GM12872 (cell line): ENCODE measurements around the gene PDK2.

Source experiments
- TF ChIP-seq, protein P1 (sequence below): IDR thresholded peaks from 3 replicates; pipeline ENCODE4 v1.5.1; 2011; ENCODE audit warnings: low read depth, mild to moderate bottlenecking, low read length, moderate library complexity; ENCODE audit not compliant: insufficient read depth

Gene PDK2

DNA sequence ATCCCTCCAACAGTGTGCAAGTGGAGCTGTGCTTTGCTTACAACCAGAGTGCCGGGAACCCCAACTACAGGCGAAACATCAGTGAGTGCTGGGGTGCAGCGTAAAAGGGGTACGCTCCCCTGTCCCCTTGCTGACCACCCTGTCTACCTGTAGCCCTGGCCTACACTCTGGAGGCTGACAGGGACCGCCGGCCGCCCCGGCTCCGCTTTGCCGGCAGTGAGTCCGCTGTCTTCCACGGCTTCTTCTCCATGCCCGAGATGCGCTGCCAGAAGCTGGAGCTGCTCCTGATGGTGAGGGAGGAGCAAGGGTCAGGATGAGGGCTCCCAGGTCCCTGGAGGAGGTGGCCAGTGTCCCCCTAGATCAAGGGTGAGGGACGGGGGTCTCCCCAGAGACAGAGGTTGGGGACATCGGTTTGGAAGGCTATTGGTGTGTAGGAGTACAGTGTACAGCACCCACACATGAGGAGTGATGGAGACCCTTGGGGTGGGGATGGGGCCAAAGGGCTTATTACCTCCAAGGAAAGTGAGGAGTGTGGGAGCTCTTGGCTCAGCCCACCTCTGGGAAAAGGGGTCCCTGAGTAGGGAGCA, 19.6 kb upstream of the PDK2 start:
- TF ChIP-seq, protein P1, sequence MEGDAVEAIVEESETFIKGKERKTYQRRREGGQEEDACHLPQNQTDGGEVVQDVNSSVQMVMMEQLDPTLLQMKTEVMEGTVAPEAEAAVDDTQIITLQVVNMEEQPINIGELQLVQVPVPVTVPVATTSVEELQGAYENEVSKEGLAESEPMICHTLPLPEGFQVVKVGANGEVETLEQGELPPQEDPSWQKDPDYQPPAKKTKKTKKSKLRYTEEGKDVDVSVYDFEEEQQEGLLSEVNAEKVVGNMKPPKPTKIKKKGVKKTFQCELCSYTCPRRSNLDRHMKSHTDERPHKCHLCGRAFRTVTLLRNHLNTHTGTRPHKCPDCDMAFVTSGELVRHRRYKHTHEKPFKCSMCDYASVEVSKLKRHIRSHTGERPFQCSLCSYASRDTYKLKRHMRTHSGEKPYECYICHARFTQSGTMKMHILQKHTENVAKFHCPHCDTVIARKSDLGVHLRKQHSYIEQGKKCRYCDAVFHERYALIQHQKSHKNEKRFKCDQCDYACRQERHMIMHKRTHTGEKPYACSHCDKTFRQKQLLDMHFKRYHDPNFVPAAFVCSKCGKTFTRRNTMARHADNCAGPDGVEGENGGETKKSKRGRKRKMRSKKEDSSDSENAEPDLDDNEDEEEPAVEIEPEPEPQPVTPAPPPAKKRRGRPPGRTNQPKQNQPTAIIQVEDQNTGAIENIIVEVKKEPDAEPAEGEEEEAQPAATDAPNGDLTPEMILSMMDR: no peak

DNA sequence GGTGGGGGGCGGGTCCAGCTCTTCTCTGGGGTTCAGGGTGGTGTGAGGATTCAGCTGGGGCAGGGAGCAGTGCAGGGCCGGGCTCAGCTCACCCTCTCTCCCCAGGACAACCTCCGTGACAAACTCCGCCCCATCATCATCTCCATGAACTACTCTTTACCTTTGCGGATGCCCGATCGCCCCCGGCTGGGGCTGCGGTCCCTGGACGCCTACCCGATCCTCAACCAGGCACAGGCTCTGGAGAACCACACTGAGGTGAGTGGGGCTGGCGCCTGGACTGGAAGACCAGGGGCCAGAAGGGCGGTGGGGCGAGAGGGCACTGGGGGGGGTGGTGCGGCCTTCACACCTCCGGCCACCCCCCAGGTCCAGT, 18.9 kb upstream of the PDK2 start:
- TF ChIP-seq, protein P1: no peak

DNA sequence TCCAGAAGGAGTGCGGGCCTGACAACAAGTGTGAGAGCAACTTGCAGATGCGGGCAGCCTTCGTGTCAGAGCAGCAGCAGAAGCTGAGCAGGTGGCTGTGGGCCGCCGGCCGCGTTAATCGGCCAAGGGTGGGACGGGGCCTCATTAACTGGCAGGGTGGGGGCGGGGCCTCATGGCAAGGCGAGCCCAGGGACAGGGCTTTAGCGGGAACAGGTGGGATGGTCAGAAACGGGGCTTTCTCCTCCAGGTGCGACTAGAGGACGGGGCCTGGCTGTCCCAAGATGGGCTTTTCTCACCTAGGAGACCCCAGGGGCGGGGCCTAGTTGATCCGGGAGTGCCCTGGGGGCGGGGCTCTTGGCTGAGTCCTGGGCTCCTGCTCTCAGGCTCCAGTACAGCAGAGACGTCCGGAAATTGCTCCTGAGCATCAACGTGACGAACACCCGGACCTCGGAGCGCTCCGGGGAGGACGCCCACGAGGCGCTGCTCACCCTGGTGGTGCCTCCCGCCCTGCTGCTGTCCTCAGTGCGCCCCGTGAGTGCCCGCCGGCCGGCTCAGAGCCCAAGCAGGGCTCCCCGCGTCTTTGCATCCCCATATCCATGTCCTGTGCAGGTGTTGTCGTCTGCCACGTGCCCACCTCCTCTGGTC, 18.4 kb upstream of the PDK2 start:
- TF ChIP-seq, protein P1: no peak

DNA sequence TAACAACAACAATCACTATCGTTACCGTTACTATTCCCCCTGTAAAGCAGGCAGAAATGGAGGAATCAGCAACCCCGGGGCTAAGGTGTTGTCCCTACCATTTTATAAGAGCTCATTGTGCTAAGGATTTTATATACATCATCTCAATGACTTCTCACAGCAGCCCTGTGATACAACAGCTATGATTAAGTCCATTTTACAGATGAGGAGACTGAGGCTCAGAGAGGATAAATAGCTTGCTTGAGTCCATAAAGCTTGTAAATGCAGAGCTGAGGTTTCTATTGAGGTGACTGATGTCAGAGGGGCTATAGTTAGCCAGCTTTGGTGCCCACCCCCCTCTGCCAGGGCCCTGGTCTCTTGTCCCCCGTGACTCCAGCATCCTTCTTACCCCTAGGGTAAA, 16.7 kb upstream of the PDK2 start:
- TF ChIP-seq, protein P1: no peak

DNA sequence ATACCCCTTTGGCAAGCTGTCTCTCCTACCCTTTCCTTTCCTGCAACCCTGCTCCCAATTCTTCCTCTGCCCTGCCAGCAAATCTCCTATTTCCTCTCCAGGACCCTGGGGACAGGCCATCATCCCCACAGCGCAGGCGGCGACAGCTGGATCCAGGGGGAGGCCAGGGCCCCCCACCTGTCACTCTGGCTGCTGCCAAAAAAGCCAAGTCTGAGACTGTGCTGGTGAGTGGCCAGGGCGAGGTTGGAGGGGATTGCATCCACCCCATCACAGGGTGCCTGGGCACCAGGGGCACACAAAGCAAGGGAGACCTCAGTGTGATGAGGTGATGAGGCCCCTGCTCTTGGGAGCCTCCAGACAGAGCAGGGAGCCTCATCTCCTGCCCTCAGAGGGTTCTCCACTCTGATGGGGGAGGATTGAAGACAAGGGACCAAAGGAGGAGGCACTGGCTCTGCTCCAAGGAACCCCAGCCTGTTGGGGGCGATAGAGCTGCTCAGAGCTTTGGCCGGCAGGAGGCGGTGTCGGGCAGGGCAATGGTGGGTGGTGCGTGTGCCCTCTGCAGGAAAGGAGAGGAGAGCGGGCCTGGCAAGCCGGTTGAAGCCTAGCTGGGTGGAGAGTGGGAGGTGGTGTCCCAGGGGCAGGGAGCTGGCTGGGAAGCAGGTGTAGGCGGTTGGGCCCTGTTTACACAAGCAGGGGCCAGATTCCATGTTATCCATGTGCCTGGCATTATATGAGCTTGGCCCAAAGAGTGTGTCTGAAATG, 15.6 kb upstream of the PDK2 start:
- TF ChIP-seq, protein P1: peak; percentile 100

DNA sequence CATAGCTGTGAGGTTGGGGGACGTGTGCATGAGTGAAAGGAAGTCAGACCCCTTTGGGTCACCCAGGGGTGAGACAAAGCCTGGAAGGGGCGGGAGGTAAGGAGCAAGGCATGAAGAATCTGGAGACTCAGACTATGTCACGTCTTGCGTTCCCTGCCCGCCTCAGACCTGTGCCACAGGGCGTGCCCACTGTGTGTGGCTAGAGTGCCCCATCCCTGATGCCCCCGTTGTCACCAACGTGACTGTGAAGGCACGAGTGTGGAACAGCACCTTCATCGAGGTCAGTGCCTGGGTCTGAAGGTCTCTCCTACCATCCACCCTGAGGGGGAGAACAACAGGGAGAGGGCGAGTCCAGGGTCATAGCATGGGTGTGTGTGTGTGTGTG, 15.1 kb upstream of the PDK2 start:
- TF ChIP-seq, protein P1: no peak

DNA sequence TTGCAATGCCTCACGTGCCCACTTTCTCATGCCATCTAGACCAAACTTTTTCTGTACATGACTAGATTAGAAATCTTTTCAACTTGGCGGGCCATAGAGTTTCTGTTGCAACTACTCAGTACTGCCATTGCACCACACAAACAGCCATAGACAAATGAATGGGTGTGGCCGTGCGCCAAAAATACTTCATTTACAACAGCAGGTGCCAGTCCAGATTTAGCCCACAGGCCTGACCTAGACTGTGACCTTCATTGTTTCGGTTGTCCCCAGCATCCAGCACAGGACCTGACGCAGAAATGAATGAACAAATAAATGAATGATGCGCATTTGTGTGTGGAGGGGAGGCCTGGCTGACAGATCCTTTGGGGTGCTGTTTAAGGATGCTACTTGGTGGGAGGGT, 14.3 kb upstream of the PDK2 start:
- TF ChIP-seq, protein P1: no peak
